GM19043 (cell line): ENCODE measurements around the gene MPZL3.
"Not testable (repeated sequence)": the region's sequence is repeated elsewhere in the genome, so short reads cannot be mapped to it uniquely, and the experiment has no call there.

Experiments used
- ATAC-seq: cut with Tn5 transposase; IDR thresholded peaks from one replicate; pipeline ENCODE4 v1.9.1; 2021; ENCODE audit warnings: low read depth; ENCODE audit not compliant: unreplicated experiment

The MPZL3 gene

DNA sequence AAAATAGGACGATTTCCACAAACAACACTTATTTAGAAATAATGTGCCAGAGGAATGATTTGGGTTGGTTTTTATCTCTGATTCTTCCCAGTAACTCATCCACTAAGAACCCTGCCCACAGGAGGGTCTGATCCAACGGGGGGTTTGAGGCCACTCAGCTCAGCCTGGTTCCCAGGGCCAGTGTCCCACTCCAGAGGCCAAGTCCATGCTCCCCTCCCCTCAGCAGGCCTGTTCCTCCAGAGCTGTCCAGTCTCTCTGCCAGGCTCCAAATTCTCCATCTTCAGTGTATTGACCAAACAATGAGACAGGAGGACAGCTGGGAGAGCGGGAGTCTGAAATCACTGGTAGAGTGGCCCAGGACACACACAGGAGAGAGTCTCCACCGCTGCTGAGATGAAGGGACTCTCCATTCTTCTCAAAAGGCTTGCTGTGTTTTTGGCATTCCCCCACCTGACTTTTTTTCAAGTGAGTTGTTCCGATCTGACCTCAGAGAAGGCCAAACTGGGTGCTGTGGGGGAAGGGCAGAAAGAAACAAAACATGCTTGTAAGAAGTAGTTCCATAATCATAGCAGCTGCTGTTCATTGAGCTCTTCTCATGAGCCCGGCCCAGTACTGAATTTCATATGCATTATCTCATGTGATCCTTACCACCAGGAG is 58.1 kb downstream of the MPZL3 start:
- ATAC-seq = no peak

DNA sequence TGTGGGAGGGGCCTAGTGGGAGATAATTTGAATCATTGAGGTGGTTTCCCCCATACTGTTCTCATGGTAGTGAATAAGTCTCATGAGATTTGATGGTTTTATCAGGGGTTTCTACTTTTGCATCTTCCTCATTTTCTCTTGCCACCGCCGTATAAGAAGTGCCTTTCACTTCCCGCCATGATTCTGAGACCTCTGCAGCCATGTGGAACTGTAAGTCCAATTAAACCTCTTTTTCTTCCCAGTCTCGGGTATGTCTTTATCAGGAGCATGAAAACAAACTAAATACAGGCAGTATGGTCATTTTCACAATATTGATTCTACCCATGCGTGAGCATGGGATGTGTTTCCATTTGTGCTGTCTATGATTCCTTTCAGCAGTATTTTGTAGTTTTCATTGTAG is 59.3 kb downstream of the MPZL3 start:
- not testable (repeated sequence) for ATAC-seq

DNA sequence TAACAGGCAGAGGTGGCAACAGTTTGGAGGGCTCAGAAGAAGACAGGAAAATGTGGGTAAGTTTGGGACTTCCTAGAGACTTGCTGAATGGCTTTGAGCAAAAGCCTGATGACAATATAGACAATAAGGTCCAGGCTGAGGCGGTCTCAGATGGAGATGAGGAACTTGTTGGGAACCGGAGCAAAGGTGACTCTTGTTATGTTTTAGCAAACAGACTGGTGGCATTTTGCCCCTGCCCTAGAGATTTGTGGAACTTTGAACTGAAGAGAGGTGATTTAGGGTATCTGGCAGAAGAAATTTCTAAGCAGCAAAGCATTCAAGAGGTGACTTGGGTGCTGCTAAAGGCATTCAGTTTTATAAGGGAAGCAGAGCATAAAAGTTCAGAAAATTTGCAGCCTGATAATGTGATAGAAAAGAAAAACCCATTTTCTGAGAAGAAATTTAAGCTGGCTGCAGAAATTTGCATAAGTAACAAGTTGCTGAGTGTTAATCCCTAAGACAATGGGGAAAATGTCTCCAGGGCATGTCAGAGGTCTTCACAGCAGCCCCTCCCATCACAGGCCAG is 61.1 kb downstream of the MPZL3 start:
- ATAC-seq = not testable (repeated sequence)

DNA sequence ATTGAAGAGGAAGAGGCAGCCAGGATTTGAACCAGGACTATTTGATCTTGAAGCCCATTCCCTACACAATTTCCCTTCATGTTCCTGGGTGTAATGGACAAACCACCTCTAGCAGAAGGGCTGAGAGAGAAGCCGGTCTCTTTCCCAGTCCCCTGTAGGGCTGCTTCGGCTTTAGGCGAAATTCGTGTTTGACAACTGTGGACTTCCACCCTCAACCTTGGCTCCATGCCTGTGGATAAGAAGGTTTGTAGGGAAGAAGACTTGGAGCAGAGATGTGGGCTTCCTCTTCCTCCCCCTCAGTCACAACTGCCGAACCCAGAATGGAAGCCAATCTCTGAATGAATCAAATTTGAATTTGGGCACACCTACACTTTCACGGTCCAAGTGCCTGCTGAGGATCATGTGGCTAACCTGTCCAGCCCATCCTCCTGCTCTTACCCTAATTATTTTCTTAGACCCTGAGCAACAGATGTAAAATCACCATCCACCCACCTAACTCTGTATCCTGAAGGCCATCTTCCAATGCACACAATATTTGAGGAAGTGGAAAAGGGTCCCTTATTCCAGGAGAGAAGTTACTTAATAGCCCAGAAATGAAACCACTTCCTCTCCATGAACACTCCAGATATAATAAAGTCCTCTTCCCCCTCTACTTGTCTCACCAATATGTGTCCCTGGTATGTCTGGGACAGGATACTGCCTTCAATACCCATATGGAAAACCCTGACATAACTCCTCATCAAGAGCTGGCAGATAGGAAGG is 65.6 kb downstream of the MPZL3 start:
- no peak for ATAC-seq

DNA sequence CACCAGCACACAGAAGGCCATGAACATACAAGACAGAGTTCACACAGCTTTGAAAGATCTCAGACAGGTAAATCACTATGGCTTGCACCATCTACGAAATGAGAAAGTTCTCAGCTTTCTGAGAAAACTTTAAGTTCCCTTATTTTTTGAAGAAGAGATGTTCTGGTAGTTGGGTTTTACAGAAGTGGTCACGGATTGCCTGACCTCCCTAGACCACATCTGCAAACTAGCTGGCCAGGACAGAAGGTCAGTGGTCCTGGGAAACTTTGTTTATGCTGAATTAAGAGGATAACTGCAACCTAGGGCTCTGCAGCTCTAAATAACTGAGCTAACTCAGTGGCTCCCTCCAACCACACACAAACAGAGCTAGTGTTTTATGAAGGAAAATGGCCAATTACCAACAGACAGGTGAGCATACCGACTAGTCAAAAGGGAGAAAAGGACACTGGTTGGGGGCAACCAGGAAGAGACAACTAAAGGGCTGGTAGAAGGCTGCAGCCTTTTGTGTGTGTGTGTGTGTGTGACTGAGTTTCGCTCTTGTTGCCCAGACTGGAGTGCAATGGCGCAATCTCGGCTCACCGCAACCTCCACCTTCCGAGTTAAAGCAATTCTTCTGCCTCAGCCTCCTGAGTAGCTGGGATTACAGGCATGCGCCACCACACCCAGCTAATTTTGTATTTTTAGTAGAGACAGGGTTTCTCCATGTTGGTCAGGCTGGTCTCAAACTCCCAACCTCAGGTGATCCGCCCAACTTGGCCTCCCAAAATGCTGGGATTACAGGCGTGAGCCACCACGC is 67.2 kb downstream of the MPZL3 start:
- no peak for ATAC-seq

DNA sequence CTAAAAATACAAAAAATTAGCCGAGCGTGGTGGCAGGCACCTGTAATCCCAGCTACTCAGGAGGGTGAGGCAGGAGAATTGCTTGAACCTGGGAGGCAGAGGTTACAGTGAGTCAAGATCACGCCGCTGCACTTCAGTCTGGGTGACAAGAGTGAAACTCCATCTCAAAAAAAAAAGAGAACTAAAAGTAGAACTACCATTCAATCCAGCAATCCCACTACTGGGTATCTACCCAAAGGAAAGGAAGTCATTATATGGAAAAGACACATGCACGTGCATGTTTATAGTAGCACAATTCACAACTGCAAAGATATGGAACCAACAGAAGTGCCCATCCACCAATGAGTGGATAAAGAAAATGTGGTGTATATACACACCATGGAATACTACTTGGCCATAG is 68.5 kb downstream of the MPZL3 start:
- not testable (repeated sequence) for ATAC-seq

DNA sequence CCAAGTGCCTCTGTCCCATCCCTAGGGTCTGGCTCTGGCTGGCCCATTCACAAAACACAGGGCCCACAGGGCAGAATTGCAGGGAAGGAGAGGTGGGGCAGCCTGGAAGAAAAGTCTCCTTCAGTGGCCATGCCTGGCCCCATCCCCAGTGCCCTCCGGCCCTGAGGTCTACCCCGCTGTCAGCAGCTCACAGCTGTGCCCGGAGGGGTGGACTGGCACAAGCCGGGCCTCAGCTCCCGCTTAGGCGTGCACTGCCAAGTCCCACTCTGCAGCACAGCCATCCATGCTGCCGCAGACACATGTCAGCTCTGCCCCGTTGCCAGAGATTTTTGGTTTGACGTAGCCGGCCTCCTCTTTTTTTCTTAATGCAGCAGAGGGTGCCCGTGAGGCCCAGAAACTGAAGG is 71.9 kb downstream of the MPZL3 start:
- no peak for ATAC-seq

DNA sequence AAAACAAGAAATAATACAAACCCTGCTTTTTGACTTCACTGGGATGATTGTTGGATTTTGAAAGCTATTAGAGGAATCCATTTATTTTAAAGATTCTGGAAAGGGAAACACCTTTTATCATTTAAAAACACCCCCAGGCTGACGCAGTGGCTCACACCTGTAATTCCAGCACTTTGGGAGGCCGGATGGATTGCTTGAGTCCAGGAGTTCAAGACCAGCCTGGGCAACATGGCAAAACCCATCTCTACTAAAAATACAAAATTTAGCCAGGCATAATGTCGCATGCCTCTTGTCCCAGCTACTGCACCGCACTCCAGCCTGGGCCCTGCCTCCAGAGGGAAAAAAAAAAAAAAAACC is 75.4 kb downstream of the MPZL3 start:
- ATAC-seq = no peak
